Globus pallidus (tissue), 1 donor: ENCODE measurements around the gene TTC7B.
"Not testable (repeated sequence)": the region's sequence is repeated elsewhere in the genome, so short reads cannot be mapped to it uniquely, and the experiment has no call there.

Source experiments
- DNase-seq: peaks from one replicate; pipeline ENCODE4 v3.0.0-alpha.2; 2015; ENCODE audit warnings: low spot score

Gene TTC7B

GRCh38 chr14:90815822-90816662 lies at the start of gene TTC7B:
TTC7B (minus strand) TSS chr14:90816430; CDS start chr14:90816295, 135 bp downstream.
- DNase-seq = no peak

GRCh38 chr14:90864741-90865140 lies 48.5 kb upstream of the TTC7B start:
- DNase-seq = no peak

GRCh38 chr14:90858511-90858910 lies 42.3 kb upstream of the TTC7B start:
- no peak for DNase-seq

- no peak for DNase-seq
Observed at GRCh38 chr14:90857866-90858265, 41.6 kb upstream of the TTC7B start.

GRCh38 chr14:90856115-90856514 lies 39.9 kb upstream of the TTC7B start:
- not testable (repeated sequence) for DNase-seq

GRCh38 chr14:90853116-90853515 lies 36.9 kb upstream of the TTC7B start:
- no peak for DNase-seq

GRCh38 chr14:90851327-90852036 lies 35.3 kb upstream of the TTC7B start:
- DNase-seq = peak; percentile 79

- peak; percentile 26 for DNase-seq
Observed at GRCh38 chr14:90850487-90850886, 34.3 kb upstream of the TTC7B start.

GRCh38 chr14:90849787-90850444 lies 33.7 kb upstream of the TTC7B start:
- no peak for DNase-seq

- no peak for DNase-seq
Observed at GRCh38 chr14:90848944-90849731, 32.9 kb upstream of the TTC7B start.

- no peak for DNase-seq
Observed at GRCh38 chr14:90846511-90846910, 30.3 kb upstream of the TTC7B start.

GRCh38 chr14:90844321-90844720 lies 28.1 kb upstream of the TTC7B start:
- DNase-seq = no peak

- DNase-seq = no peak
Observed at GRCh38 chr14:90842726-90843125, 26.5 kb upstream of the TTC7B start.

GRCh38 chr14:90840667-90841066 lies 24.4 kb upstream of the TTC7B start:
- not testable (repeated sequence) for DNase-seq

- no peak for DNase-seq
Observed at GRCh38 chr14:90839889-90840266, 23.6 kb upstream of the TTC7B start.

- peak; percentile 34 for DNase-seq
Observed at GRCh38 chr14:90839024-90839888, 23.0 kb upstream of the TTC7B start.

- DNase-seq = not testable (repeated sequence)
Observed at GRCh38 chr14:90838531-90838930, 22.3 kb upstream of the TTC7B start.

- DNase-seq = no peak
Observed at GRCh38 chr14:90837355-90837754, 21.1 kb upstream of the TTC7B start.

GRCh38 chr14:90836692-90837063 lies 20.4 kb upstream of the TTC7B start:
- DNase-seq = no peak

GRCh38 chr14:90831821-90832220 lies 15.6 kb upstream of the TTC7B start:
- DNase-seq = no peak
